K562 (cell line): Measurements from ENCODE around the gene STT3A.

Experiments used
- CHD2 ChIP-seq: IDR thresholded peaks from 2 replicates; pipeline ENCODE4 v1.6.1; 2011; ENCODE audit warnings: low read depth, low read length
- FOSL1 ChIP-seq: fragments of 200-800 bp; sonication (Bioruptor generic); conservative IDR thresholded peaks from 2 replicates; pipeline ENCODE4 v1.6.1; 2016; ENCODE audit warnings: missing genetic modification characterization, missing compliant biosample characterization
- FOXK1 ChIP-seq: sonication (generic); formaldehyde crosslinking; IDR thresholded peaks from 2 replicates; pipeline ENCODE4 v1.8.0; 2022; ENCODE audit warnings: missing genetic modification reagents, mild to moderate bottlenecking, borderline replicate concordance
- FOXK2 ChIP-seq, 2 experiments: fragments of 450-650 bp; IDR thresholded peaks in 1 of 2; conservative IDR thresholded peaks in 1 of 2; 2 replicates each; pipeline ENCODE4 v1.6.1; 2016; ENCODE audit warnings: low read depth in 2 of 2, mild to moderate bottlenecking in 1 of 2
- GABPA ChIP-seq: fragments of 200-800 bp; sonication (Bioruptor generic); conservative IDR thresholded peaks from 2 replicates; pipeline ENCODE4 v1.6.1; 2016; ENCODE audit warnings: low read depth, missing genetic modification characterization, missing compliant biosample characterization
- IRF2 ChIP-seq: sonication (generic); formaldehyde crosslinking; IDR thresholded peaks from 2 replicates; pipeline ENCODE4 v1.8.1; 2022; ENCODE audit warnings: mild to moderate bottlenecking, missing genetic modification reagents
- TF ChIP-seq, protein P1 (sequence below), 3 experiments: IDR thresholded peaks in 2 of 3; conservative IDR thresholded peaks in 1 of 3; 2 replicates each; pipeline ENCODE4 v1.5.1; 2011 to 2012; ENCODE audit warnings: low read length in 3 of 3, mild to moderate bottlenecking in 3 of 3, control low read depth in 2 of 3, improper control_type of control experiment in 1 of 3, inconsistent platforms in 1 of 3, low read depth in 1 of 3, mixed read lengths in 1 of 3, moderate library complexity in 1 of 3; ENCODE audit not compliant: insufficient read depth in 2 of 3
- TF ChIP-seq, protein P2 (sequence below), 2 experiments: fragments of 450-650 bp in 1 of 2; sonication (generic) in 1 of 2; formaldehyde crosslinking; conservative IDR thresholded peaks; 2 replicates each; pipeline versions ENCODE4 v1.4.0 to v1.8.1; 2020 to 2022; ENCODE audit warnings: mild to moderate bottlenecking in 1 of 2, missing genetic modification reagents in 1 of 2

DNA sequence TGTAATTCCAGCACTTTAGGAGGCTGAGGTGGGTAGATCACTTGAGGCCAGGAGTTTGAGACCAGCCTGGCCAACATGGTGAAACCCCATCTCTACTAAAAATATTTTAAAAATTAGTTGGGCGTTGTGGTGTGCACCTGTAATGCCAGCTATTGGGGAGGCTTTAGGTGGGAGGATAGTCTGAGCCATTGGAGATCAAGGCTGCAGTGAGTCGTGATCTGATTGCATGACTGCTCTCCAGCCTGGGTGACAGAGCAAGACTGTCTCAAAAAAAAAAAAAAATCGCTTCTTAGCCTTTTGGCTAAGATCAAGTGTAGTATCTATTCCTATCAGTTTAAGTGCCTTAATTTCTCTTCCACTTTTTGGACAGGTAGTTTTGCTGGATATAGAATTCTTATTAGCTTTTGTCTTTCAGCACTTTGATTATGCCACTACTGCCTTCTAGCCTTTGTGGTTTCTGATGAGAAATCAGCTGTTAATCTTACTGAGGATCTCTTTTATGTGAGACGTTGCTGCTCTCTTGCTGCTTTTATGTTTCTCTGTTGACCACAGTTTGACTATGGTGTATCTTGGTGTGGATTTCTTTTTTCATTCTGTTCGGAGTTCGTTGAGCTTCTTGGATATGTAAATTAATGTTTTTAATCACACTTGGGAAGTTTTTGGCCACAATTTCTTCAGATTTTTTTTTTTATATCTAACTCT lies 57.0 kb downstream of the STT3A start:
- TF ChIP-seq CHD2 (no peak), FOSL1 (tag) (no peak), GABPA (tag) (no peak), IRF2 (CRISPR knock-in tag) (no peak), FOXK1 (CRISPR knock-in tag) (no peak), FOXK2 (conservative IDR thresholded peaks at IDR 0.05 in 1 of 2, IDR thresholded peaks at IDR 0.05 in 1 of 2; ENCODE audit: low read depth in 2 of 2) (no peak)
- TF ChIP-seq, protein P1, sequence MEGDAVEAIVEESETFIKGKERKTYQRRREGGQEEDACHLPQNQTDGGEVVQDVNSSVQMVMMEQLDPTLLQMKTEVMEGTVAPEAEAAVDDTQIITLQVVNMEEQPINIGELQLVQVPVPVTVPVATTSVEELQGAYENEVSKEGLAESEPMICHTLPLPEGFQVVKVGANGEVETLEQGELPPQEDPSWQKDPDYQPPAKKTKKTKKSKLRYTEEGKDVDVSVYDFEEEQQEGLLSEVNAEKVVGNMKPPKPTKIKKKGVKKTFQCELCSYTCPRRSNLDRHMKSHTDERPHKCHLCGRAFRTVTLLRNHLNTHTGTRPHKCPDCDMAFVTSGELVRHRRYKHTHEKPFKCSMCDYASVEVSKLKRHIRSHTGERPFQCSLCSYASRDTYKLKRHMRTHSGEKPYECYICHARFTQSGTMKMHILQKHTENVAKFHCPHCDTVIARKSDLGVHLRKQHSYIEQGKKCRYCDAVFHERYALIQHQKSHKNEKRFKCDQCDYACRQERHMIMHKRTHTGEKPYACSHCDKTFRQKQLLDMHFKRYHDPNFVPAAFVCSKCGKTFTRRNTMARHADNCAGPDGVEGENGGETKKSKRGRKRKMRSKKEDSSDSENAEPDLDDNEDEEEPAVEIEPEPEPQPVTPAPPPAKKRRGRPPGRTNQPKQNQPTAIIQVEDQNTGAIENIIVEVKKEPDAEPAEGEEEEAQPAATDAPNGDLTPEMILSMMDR (IDR thresholded peaks at IDR 0.05 in 2 of 3, conservative IDR thresholded peaks at IDR 0.05 in 1 of 3; ENCODE audit: insufficient read depth in 2 of 3, low read depth in 1 of 3, low read length in 3 of 3): no peak
- TF ChIP-seq, protein P2, sequence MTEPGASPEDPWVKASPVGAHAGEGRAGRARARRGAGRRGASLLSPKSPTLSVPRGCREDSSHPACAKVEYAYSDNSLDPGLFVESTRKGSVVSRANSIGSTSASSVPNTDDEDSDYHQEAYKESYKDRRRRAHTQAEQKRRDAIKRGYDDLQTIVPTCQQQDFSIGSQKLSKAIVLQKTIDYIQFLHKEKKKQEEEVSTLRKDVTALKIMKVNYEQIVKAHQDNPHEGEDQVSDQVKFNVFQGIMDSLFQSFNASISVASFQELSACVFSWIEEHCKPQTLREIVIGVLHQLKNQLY (CRISPR knock-in tag; conservative IDR thresholded peaks at IDR 0.05): no peak
